H1 (cell line): ENCODE measurements around the gene ZMAT1. TPM values are rescaled to one million over a fixed set of nuclear protein-coding genes. Genes with fewer than 3 reads are reported as not detected.

Experiments
- CTCF ChIA-PET: fragments of 300-600 bp; sonication (Branson Sonifier 250); formaldehyde crosslinking; loops from one replicate; lab custom pipeline; 2021; ENCODE audit not compliant: partially characterized antibody; lab: Charles Lee
- POLR2A ChIA-PET: fragments of 300-600 bp; sonication (Branson Sonifier 250); formaldehyde crosslinking; loops from one replicate; lab custom pipeline; 2021; ENCODE audit warnings: inconsistent platforms; ENCODE audit not compliant: partially characterized antibody; lab: Charles Lee
- DNase-seq, 2 experiments: peaks; one replicate each; pipeline versions ENCODE4 v3.0.0 to v3.0.0-alpha.2; 2010 to 2022; ENCODE audit warnings: low spot score in 2 of 2, low read depth in 1 of 2, mixed read lengths in 1 of 2
- FAIRE-seq: peaks from 2 replicates; lab custom pipeline; 2011; peaks lifted over from hg19 to GRCh38; lab: Jason Lieb, UNC
- H2AFZ ChIP-seq: 2 replicates; pipeline ENCODE4 v1.8.1; 2012; ENCODE audit warnings: low read length, inconsistent platforms
- H2AK5ac ChIP-seq: 2 replicates; pipeline ENCODE4 v1.6.1; 2013; ENCODE audit warnings: low read depth, low read length
- H2BK120ac ChIP-seq: replicated peaks from 2 replicates; pipeline ENCODE3; 2013; ENCODE audit warnings: low read depth, low read length, inconsistent platforms
- H2BK12ac ChIP-seq: 2 replicates; pipeline ENCODE4 v1.6.1; 2013; ENCODE audit warnings: low read depth, low read length
- H2BK15ac ChIP-seq: 2 replicates; pipeline ENCODE4 v1.6.1; 2013; ENCODE audit warnings: low read length
- H2BK20ac ChIP-seq: 2 replicates; pipeline ENCODE4 v1.6.1; 2013; ENCODE audit warnings: low read length
- H2BK5ac ChIP-seq: 2 replicates; pipeline ENCODE4 v1.6.1; 2013; ENCODE audit warnings: low read depth, low read length
- H3K14ac ChIP-seq: 2 replicates; pipeline ENCODE4 v1.6.1; 2013; ENCODE audit warnings: inconsistent platforms; ENCODE audit not compliant: insufficient read length
- H3K18ac ChIP-seq: 2 replicates; pipeline ENCODE4 v1.6.1; 2013; ENCODE audit warnings: low read length; ENCODE audit errors: extremely low read depth
- H3K23ac ChIP-seq: 2 replicates; pipeline ENCODE4 v1.6.1; 2013; ENCODE audit warnings: inconsistent platforms; ENCODE audit not compliant: insufficient read length
- H3K23me2 ChIP-seq: 2 replicates; pipeline ENCODE4 v1.6.1; 2013; ENCODE audit warnings: low read depth, low read length
- H3K27ac ChIP-seq: 2 replicates; pipeline ENCODE4 v1.6.1; 2011; ENCODE audit warnings: low read depth, low read length, inconsistent platforms
- H3K27me3 ChIP-seq, 4 experiments: replicated peaks in 1 of 4; 1 replicate in 1 of 4; 2 replicates in 3 of 4; pipeline versions ENCODE4 v1.6.1 to v1.8.1; 2011 to 2013; ENCODE audit warnings: low read length in 3 of 4, mild to moderate bottlenecking in 3 of 4, inconsistent platforms in 2 of 4, mixed read lengths in 2 of 4, moderate library complexity in 1 of 4; ENCODE audit not compliant: control insufficient read depth in 3 of 4, insufficient read depth in 3 of 4; ENCODE audit errors: extremely low read depth in 1 of 4
- H3K36me3 ChIP-seq, 4 experiments: 2 replicates each; pipeline versions ENCODE4 v1.6.1 to v1.8.1; 2011 to 2013; ENCODE audit warnings: mild to moderate bottlenecking in 4 of 4, low read length in 3 of 4, moderate library complexity in 2 of 4, control low read depth in 1 of 4, inconsistent platforms in 1 of 4; ENCODE audit not compliant: insufficient read depth in 4 of 4, control insufficient read depth in 2 of 4
- H3K4ac ChIP-seq: replicated peaks from 2 replicates; pipeline ENCODE3; 2013; ENCODE audit warnings: low read length, low read depth, mixed read lengths, inconsistent platforms; ENCODE audit not compliant: insufficient read length
- H3K4me1 ChIP-seq, 4 experiments: replicated peaks in 1 of 4; 1 replicate in 1 of 4; 2 replicates in 3 of 4; pipeline versions ENCODE4 v1.6.1 to v1.8.1; 2011 to 2013; ENCODE audit warnings: low read length in 3 of 4, inconsistent platforms in 2 of 4, mixed read lengths in 1 of 4; ENCODE audit not compliant: insufficient read depth in 4 of 4, control insufficient read depth in 3 of 4
- H3K4me2 ChIP-seq, 2 experiments: 2 replicates each; pipeline versions ENCODE4 v1.6.1 to v1.8.1; 2011 to 2013; ENCODE audit warnings: low read depth in 2 of 2, low read length in 2 of 2, control low read depth in 1 of 2, inconsistent platforms in 1 of 2, mild to moderate bottlenecking in 1 of 2; ENCODE audit not compliant: insufficient read depth in 1 of 2
- H3K4me3 ChIP-seq, 4 experiments: fragments of 200-600, 300-600 bp in 1 of 4; sonication (generic), shearing (Covaris generic), sonication (Bioruptor Twin) in 1 of 4; 2 replicates each; pipeline versions ENCODE4 v1.5.1 to v1.8.1; 2011 to 2016; ENCODE audit warnings: low read length in 4 of 4, low read depth in 3 of 4, control low read depth in 2 of 4, inconsistent platforms in 2 of 4, mild to moderate bottlenecking in 2 of 4, mixed read lengths in 1 of 4, moderate library complexity in 1 of 4; ENCODE audit not compliant: insufficient read depth in 2 of 4; ENCODE audit errors: extremely low read depth in 1 of 4
- H3K56ac ChIP-seq: replicated peaks from 2 replicates; pipeline ENCODE3; 2013; ENCODE audit warnings: low read depth, mild to moderate bottlenecking, mixed read lengths, low read length, inconsistent platforms; ENCODE audit not compliant: insufficient read length
- H3K79me1 ChIP-seq: 2 replicates; pipeline ENCODE4 v1.6.1; 2013; ENCODE audit warnings: low read depth, low read length, control low read depth
- H3K79me2 ChIP-seq, 2 experiments: 2 replicates each; pipeline versions ENCODE4 v1.6.1 to v1.8.1; 2012 to 2013; ENCODE audit warnings: low read length in 2 of 2, mild to moderate bottlenecking in 2 of 2, inconsistent platforms in 1 of 2; ENCODE audit not compliant: insufficient read depth in 2 of 2, control insufficient read depth in 1 of 2
- H3K9ac ChIP-seq, 4 experiments: replicated peaks in 1 of 4; 1 replicate in 1 of 4; 2 replicates in 3 of 4; pipeline versions ENCODE4 v1.6.1 to v1.8.1; 2011 to 2013; ENCODE audit warnings: low read depth in 3 of 4, low read length in 3 of 4, control low read depth in 2 of 4, mild to moderate bottlenecking in 2 of 4, moderate library complexity in 2 of 4, inconsistent platforms in 1 of 4; ENCODE audit errors: extremely low read depth in 1 of 4
- H3K9me3 ChIP-seq, 2 experiments: 2 replicates each; pipeline versions ENCODE4 v1.6.1 to v1.8.1; 2012 to 2013; ENCODE audit warnings: mild to moderate bottlenecking in 2 of 2, moderate library complexity in 2 of 2, control low read depth in 1 of 2, inconsistent platforms in 1 of 2, low read depth in 1 of 2, low read length in 1 of 2, mixed read lengths in 1 of 2; ENCODE audit not compliant: insufficient read depth in 2 of 2
- H4K20me1 ChIP-seq, 2 experiments: replicated peaks in 1 of 2; 2 replicates each; pipeline versions ENCODE3 to v1.8.1; 2011 to 2013; ENCODE audit warnings: inconsistent platforms in 2 of 2, low read length in 2 of 2, mild to moderate bottlenecking in 1 of 2; ENCODE audit not compliant: insufficient read depth in 2 of 2, control insufficient read depth in 1 of 2
- H4K5ac ChIP-seq: 2 replicates; pipeline ENCODE4 v1.6.1; 2013; ENCODE audit warnings: low read length, low read depth, mixed read lengths, inconsistent platforms; ENCODE audit not compliant: insufficient read length
- H4K8ac ChIP-seq: 2 replicates; pipeline ENCODE4 v1.8.0; 2013; ENCODE audit warnings: mild to moderate bottlenecking, moderate library complexity, low read length, inconsistent platforms; ENCODE audit not compliant: insufficient read depth; ENCODE audit errors: extremely low read depth
- H4K91ac ChIP-seq: replicated peaks from 2 replicates; pipeline ENCODE3; 2013; ENCODE audit warnings: low read length, mixed read lengths, inconsistent platforms; ENCODE audit not compliant: insufficient read length
- WGBS, 2 experiments: shearing (Covaris generic) in 1 of 2; methylation state at CpG; one replicate each; pipeline versions ENCODE4 v1.1.6 to v1.1.7; 2013 to 2015; ENCODE audit warnings: low lambda C conversion rate in 2 of 2, mixed read lengths in 2 of 2, inconsistent platforms in 1 of 2, low coverage in 1 of 2, missing lambda C conversion rate in 1 of 2; ENCODE audit not compliant: insufficient replicate concordance in 2 of 2, insufficient coverage in 1 of 2, insufficient read length in 1 of 2; ENCODE audit errors: extremely low coverage in 1 of 2, missing lambda C conversion rate in 1 of 2; 5-methylcytosine and 5-hydroxymethylcytosine counted together
- polyA plus RNA-seq, 7 experiments: library from polyadenylated mRNA; depleted of rRNA in 3 of 7; stranded (reverse) in 5 of 7; unstranded in 2 of 7; fragments of >200 nt in 5 of 7; fragments of 200-250 nt in 2 of 7; gene quantifications; 1 replicate in 5 of 7; 2 replicates in 1 of 7; 4 replicates in 1 of 7; pipeline versions ENCODE4 v1.2.1 to v1.2.3, GENCODE V29; 2011 to 2013; ENCODE audit warnings: missing spikeins in 2 of 7, mixed read lengths in 2 of 7
- total RNA-seq: library from RNA; stranded (reverse); fragmentation: NEBNext Ultra II Directional; extraction: Animal tissue kit (Norgen Biotek cat#: 25700); gene quantifications from 2 replicates; pipeline ENCODE4 v1.2.1, GENCODE V29; 2021

ZMAT1 gene
- total and polyA plus RNA-seq, 2 of the 8 experiments (the other 6 are each of a cell fraction or from before 2014, with no cell fraction given), result 1.3 to 1.4 TPM

GRCh38 chrX:101904996-101905395 is 26.8 kb downstream of the ZMAT1 start:
- H3K9ac ChIP-seq, result no peak overlapping the region
- DNase-seq (no peak), FAIRE-seq (no peak)
- H4K5ac ChIP-seq, result no peak overlapping the region
- H4K8ac ChIP-seq, result no peak overlapping the region
- H3K27me3 ChIP-seq, result no peaks in the 10 kb centered on the region
- no peak overlapping the region for H2BK5ac ChIP-seq
- no peak overlapping the region for H2AFZ ChIP-seq
- no peak overlapping the region for H3K27ac ChIP-seq
- H2BK20ac ChIP-seq, result no peak overlapping the region
- H4K91ac ChIP-seq, result no peak overlapping the region
- no peaks in the 10 kb centered on the region for H3K4me1 ChIP-seq
- H3K23me2 ChIP-seq, result no peaks in the 10 kb centered on the region
- H2BK12ac ChIP-seq, result no peak overlapping the region
- CTCF ChIA-PET, result no interaction called here
- H3K56ac ChIP-seq, result no peak overlapping the region
- H3K79me2 ChIP-seq, result no peaks in the 10 kb centered on the region
- H3K23ac ChIP-seq, result no peak overlapping the region
- no peaks in the 10 kb centered on the region for H3K36me3 ChIP-seq
- POLR2A ChIA-PET, result no interaction called here
- H3K79me1 ChIP-seq, result no peaks in the 10 kb centered on the region
- H2BK15ac ChIP-seq, result no peak overlapping the region
- H3K9me3 ChIP-seq, result peaks cover 0 to 26% of the 10 kb centered on the region in 2 experiments; a peak in 2 of 4 replicates
- no peak overlapping the region for H3K4me3 ChIP-seq
- no peak overlapping the region for H3K4ac ChIP-seq
- H2BK120ac ChIP-seq, result no peak overlapping the region
- no peaks in the 10 kb centered on the region for H4K20me1 ChIP-seq
- H2AK5ac ChIP-seq, result no peak overlapping the region
- H3K18ac ChIP-seq, result no peak overlapping the region
- 83% methylated on average over 1 of the region's 1 CpG; no CpG with 5 or more reads in 1 of the 2 experiments for WGBS, 2 experiments
- H3K4me2 ChIP-seq, result no peak overlapping the region
- H3K14ac ChIP-seq, result no peak overlapping the region
